ENCODE data around the gene TFF1. TPM values are rescaled to one million over a fixed set of nuclear protein-coding genes. Genes with fewer than 3 reads are reported as not detected.

TFF1 gene
- total RNA-seq, 4 donors from 2014 or later: not detected

DNA sequence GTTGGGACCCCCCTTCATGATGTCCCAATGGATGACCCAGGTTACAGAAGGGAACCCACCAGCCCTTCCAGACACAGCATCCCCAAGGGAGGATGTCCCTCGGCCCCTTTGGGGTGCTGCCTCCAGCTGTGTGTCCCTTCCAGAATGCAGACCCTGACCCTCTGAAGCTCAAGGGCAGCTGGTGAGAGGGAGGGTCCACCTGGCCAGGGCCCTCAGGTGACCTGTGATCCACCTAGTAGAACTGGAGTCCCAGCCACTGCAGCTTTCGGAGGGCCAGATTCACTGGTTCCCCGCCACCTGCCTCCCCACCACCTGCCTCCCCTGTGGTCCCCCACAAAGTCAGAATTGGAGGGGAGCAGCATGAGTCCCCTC is 9.6 kb upstream of the TFF1 start:
- DNase-seq (ENCODE audit: low spot score) (no peak), ATAC-seq (ENCODE audit: low FRiP score) (no peak)

DNA sequence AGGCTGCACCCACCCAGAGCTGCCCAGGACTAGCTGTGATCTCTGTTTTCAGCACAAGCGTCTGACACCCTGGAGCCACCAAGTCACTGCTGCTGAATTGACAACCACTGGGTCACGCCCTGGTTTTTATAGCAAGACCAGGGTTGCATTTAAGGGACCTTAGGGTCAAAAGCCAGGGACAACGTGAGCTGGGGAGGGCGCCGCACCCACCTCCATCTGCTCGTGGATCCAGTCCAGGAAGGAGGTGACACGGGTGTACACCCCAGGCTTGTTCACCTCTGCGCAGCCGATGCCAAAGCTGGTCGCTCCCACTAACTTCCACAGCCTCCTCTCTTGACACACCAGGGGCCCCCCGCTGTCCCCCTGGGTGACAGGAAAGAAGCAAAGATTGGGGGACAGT is 9.2 kb upstream of the TFF1 start:
- no peak for DNase-seq (ENCODE audit: low spot score)
- TF ChIP-seq, protein P1, sequence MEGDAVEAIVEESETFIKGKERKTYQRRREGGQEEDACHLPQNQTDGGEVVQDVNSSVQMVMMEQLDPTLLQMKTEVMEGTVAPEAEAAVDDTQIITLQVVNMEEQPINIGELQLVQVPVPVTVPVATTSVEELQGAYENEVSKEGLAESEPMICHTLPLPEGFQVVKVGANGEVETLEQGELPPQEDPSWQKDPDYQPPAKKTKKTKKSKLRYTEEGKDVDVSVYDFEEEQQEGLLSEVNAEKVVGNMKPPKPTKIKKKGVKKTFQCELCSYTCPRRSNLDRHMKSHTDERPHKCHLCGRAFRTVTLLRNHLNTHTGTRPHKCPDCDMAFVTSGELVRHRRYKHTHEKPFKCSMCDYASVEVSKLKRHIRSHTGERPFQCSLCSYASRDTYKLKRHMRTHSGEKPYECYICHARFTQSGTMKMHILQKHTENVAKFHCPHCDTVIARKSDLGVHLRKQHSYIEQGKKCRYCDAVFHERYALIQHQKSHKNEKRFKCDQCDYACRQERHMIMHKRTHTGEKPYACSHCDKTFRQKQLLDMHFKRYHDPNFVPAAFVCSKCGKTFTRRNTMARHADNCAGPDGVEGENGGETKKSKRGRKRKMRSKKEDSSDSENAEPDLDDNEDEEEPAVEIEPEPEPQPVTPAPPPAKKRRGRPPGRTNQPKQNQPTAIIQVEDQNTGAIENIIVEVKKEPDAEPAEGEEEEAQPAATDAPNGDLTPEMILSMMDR (IDR thresholded peaks at IDR 0.05): no peak
- no peak for ATAC-seq (ENCODE audit: low FRiP score)

More for the DNA sequence above, 9.6 kb upstream of the TFF1 start:
- TF ChIP-seq, protein P1 (IDR thresholded peaks at IDR 0.05): no peak

DNA sequence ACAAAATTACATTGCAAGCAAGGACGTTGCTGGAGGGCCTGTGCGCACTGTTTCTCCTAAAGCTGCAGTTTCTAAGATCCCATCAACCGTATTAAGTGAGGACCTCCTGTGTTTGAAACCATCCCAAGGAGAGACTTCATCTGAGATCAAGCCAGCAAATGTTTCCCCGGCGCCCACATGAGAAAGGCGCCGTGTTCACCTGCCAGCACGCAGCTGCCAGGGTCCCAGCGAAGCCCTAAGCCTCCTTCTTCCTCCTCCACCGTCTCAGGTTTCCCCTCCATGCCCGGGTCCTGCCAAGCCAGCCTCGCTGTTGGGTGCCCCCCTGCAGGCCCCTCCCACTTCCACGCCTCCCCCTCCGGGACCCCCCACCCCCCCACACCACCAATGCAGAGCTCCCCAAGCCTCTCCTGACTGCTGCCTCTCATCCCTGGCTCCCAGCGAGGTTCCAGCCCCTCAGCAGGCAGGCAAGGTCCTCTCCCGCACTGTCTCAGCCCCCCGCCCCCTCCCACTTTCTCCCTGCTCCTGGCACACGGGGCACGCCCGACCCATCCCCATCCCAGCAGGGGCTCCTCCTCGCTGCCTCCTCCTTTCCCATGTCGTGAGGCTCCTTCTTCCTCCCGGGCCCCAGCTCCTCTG is 8.6 kb upstream of the TFF1 start:
- TF ChIP-seq, protein P1 (IDR thresholded peaks at IDR 0.05): no peak
- ATAC-seq (ENCODE audit: low FRiP score): no peak
- DNase-seq (ENCODE audit: low spot score): no peak

DNA sequence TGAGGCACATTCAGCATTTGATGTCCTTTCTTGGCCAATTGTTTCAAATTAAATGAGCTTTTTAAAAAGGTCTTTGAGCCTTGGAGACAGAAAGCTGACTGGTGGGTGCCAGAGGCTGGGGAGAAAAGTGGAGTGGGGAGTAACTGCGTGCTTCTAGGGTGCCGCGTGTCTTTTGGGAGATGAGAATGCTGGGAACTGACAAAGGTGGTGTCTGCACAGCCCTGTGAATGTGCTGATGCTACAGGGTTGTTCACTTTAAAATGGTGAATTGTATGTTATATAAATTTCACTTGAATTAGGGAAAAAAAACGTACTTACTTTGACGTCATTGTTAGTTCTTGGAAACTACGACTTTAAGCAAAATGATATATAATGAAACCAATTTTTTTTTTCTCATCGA is 8.1 kb upstream of the TFF1 start:
- DNase-seq (ENCODE audit: low spot score) (no peak), ATAC-seq (ENCODE audit: low FRiP score) (no peak)
- TF ChIP-seq, protein P1 (IDR thresholded peaks at IDR 0.05): no peak

DNA sequence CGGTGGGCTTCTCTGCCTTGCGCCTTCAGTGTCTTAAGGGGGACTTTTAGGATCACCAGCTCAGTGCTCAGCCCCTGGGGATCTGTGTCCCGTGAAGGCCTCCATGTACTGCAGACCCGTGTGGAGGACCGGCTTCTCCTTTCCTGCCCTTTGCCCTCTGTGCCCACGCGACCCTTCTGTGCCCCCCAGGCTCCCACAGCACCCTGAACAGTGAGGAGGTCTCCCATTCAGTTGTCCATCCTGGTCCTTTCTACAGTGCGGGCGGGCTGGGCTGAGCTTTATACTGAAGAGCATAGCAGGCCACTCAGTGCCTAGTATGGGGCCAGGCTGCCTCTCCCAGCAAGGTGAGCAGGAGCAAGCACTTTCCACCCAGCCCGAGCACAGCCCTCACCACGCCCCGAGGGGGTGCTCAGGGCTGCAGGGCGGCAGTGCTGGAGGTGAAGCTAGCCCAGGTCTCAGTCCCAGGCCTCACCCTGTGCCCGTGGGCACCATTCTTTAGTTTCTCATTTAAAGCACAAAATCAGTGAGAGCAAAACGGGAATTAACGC is 7.6 kb upstream of the TFF1 start:
- no peak for DNase-seq (ENCODE audit: low spot score)
- TF ChIP-seq, protein P1 (IDR thresholded peaks at IDR 0.05): no peak
- ATAC-seq (ENCODE audit: low FRiP score): no peak

DNA sequence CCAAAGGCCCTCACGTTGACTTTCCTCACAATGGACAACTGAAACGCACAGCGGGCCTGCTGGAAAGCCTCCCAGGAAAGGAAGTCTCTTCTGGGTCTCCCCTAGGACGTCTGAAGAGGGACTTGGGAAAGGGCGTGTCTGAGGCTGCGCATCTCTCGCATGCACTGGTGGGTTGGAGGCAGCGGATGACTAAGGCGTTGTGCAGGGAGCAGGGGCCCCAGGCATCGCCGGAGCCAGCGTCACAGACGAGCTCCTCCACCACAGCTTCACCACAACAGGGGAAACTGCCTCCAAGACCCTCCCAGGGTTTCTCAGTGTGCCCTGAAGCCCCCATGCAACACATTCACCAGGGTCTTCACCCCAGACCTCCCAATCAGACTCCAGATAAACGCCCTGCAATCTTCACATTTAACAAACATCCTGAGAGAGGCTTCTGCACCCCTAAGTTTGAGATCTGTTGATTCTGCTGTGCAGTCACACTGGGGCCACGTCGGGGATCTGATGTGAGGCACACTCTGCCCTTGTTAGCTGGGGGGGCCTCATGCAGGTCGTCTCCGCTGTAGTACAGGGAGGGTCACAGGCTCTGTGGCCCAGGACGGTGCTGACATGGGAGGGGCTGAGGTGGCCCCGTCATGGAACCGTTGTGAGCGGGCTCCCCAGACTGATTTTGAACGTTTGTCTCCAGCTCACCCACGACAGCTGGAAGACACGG is 7.0 kb upstream of the TFF1 start:
- TF ChIP-seq, protein P1 (IDR thresholded peaks at IDR 0.05): no peak
- DNase-seq (ENCODE audit: low spot score): no peak
- no peak for ATAC-seq (ENCODE audit: low FRiP score)
